Measurements from ENCODE around the gene IFITM5.
"Not testable (repeated sequence)": the region's sequence is repeated elsewhere in the genome, so short reads cannot be mapped to it uniquely, and the experiment has no call there.

The IFITM5 gene

DNA sequence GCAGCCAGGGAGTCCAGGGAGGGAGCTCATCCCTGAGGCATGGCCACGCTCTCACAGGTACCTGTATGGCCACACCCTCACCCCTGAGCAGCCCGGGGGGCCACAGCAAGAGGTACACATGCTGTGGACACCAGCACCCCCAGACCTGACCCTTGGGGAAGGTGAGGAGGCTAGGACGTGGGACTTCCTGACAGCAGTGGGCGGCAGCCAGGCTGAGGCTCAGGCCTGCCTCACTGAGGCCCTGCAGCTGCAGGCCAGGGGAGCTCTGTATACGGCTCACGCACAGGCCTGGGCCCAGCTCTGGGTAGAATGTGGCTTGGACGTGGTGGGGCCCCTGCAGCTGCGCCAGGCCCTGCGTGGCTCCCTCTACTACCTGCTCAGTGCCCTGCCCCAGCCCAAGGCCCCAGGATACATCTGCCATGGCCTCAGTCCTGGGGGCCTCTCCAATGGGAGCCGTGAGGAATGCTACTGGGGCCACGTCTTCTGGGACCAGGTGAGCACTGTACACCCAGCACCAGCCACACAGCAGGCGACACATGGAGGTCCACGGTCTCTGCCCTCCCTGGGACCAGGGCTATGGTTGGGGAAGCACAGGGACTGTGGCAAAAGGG, 8.6 kb downstream of the IFITM5 start:
- Histone ChIP-seq H3K27ac (no peak overlapping the region), H3K27me3 (ENCODE audit: insufficient read depth, low read depth, severe bottlenecking) (no peaks in the 10 kb centered on the region), H3K36me3 (no peaks in the 10 kb centered on the region; the same call in 1 of the 2 replicates), H3K9me3 (ENCODE audit: severe bottlenecking) (no peaks in the 10 kb centered on the region), H3K4me3 (ENCODE audit: low read depth, low read length) (no peak overlapping the region)
- TF ChIP-seq, protein P1, sequence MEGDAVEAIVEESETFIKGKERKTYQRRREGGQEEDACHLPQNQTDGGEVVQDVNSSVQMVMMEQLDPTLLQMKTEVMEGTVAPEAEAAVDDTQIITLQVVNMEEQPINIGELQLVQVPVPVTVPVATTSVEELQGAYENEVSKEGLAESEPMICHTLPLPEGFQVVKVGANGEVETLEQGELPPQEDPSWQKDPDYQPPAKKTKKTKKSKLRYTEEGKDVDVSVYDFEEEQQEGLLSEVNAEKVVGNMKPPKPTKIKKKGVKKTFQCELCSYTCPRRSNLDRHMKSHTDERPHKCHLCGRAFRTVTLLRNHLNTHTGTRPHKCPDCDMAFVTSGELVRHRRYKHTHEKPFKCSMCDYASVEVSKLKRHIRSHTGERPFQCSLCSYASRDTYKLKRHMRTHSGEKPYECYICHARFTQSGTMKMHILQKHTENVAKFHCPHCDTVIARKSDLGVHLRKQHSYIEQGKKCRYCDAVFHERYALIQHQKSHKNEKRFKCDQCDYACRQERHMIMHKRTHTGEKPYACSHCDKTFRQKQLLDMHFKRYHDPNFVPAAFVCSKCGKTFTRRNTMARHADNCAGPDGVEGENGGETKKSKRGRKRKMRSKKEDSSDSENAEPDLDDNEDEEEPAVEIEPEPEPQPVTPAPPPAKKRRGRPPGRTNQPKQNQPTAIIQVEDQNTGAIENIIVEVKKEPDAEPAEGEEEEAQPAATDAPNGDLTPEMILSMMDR (IDR thresholded peaks at IDR 0.05; ENCODE audit: low read depth, low read length), result no peak
- DNase-seq, result no peak

DNA sequence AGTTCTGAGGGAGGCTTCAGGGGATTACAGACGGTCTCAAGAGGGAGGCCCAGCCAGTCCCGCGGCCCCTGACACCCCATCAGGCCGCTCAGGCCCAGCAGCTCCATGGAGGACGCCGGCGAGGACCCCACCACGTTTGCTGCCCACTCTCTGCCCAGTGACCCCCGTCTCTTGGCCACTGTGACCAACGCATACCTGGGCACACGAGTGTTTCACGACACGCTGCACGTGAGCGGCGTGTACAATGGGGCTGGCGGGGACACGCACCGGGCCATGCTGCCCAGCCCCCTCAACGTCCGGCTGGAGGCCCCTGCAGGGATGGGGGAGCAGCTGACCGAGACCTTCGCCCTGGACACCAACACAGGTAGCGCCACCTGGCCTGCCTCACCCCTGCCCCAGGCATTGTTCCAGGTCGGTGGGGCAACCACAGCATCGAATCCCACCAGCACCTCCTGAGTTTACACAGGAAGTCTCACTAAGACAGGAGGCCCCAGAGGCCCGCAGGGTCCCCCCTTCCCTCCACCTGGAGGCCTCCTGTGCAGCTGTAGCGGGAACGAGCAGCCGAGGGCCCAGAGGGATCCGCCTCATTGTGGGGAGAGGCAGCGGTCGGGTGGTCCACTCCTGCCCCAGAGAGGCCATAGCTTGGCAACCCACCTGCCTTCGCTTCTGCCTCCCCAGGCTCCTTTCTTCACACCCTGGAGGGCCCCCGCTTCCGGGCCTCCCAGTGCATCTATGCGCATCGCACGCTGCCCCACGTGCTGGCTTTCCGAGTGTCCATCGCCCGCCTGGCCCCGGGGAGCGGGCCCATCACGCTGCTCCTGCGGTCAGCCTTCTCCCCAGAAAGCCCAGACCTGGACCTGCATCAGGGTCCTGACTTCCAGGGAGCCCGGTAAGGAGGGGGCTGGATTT, 9.4 kb downstream of the IFITM5 start:
- TF ChIP-seq, protein P1 (IDR thresholded peaks at IDR 0.05; ENCODE audit: low read depth, low read length), result no peak
- no peaks in the 10 kb centered on the region for H3K27me3 ChIP-seq (ENCODE audit: insufficient read depth, low read depth, severe bottlenecking)
- H3K4me3 ChIP-seq (ENCODE audit: low read depth, low read length), result peak overlapping the region; percentile 39

DNA sequence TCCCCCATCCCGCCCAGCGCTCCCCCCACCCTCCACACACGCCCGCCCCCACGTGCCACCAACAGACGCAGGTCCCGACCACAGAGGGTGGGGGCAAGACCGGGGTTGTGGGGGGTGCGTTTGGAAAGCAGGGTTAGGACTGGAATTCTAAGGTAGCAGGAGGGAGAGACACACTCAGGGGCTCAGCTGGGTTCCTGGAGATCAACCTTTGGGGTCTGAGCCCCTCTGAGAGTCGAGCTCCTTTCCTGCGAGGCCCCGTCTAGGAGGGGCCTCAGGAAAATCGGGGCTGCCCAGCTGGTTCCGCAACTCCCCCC, 10.0 kb downstream of the IFITM5 start:
- Histone ChIP-seq H3K9me3 (ENCODE audit: severe bottlenecking) (no peaks in the 10 kb centered on the region), H3K36me3 (no peaks in the 10 kb centered on the region; the same call in 1 of the 2 replicates), H3K4me3 (ENCODE audit: low read depth, low read length) (peak overlapping the region; percentile 39), H3K27me3 (ENCODE audit: insufficient read depth, low read depth, severe bottlenecking) (no peaks in the 10 kb centered on the region), H3K27ac (no peak overlapping the region)
- DNase-seq, result peak; percentile 11
- TF ChIP-seq, protein P1 (IDR thresholded peaks at IDR 0.05; ENCODE audit: low read depth, low read length), result no peak

More for the DNA sequence above, 9.4 kb downstream of the IFITM5 start:
- H3K27ac ChIP-seq, result no peak overlapping the region
- H3K9me3 ChIP-seq (ENCODE audit: severe bottlenecking), result no peaks in the 10 kb centered on the region
- H3K36me3 ChIP-seq, result no peaks in the 10 kb centered on the region; the same call in 1 of the 2 replicates
- peak; percentile 10 for DNase-seq

DNA sequence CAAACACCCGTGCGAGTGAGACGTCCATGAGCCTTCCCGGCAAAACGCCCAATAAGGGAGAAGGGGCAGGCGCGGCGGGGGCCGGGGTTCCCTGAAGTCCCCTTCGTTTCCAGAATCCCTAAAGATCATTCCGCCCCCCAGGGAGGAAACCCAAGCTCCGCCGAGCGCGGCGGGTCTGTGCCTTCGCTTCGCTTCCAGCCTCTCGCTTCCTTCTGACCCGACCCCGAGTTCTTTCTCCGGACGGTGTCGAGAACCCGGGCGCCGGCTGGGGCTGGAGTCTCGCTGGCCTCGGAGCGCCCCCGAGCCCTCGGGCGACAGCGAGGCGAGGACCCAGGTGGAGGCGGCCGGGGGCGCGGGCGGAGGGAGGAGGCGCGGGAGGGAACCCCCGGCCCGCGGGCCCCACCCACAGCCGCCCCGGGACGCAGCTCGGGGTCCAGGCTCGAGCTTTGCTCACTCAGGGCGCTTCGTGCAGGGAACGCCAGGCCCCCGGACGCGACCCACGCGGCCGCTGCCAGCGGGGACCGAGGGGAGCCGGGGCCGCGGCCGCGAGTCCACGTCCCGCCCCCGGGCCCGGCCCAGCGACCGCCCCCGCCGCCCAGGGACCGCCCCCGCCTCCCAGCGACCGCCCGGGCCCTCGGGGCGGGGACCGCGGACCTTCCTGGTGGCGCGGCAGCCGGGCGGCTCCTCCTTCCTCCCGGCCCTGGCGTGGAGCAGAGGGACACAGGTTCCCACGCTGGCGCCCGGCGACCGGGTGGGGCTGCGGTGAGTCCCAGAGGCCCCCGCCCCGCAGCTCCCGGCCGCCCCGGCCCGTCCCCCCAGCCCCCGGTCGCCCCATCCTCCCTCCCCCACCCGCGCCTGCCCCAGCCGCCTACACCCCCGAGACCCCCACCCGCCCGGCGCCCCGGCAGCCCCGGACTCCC, 10.6 kb downstream of the IFITM5 start, which contains the start of gene PGGHG:
TSS of gene PGGHG (plus strand) at position 649 of the 920 bp plus-strand sequence. CDS start 691 bp downstream, outside the sequence.
- H3K4me3 ChIP-seq (ENCODE audit: low read depth, low read length), result peak within 1 kb of the TSS; percentile 40
- peak within 1 kb of the TSS; percentile 27 for H3K27ac ChIP-seq
- H3K36me3 ChIP-seq, result no peaks in the 10 kb centered on the region; the same call in 1 of the 2 replicates
- H3K27me3 ChIP-seq (ENCODE audit: insufficient read depth, low read depth, severe bottlenecking), result no peaks in the 10 kb centered on the region
- no peaks in the 10 kb centered on the region for H3K9me3 ChIP-seq (ENCODE audit: severe bottlenecking)
- peak; percentile 74 for DNase-seq
- TF ChIP-seq, protein P1 (IDR thresholded peaks at IDR 0.05; ENCODE audit: low read depth, low read length), result no peak

DNA sequence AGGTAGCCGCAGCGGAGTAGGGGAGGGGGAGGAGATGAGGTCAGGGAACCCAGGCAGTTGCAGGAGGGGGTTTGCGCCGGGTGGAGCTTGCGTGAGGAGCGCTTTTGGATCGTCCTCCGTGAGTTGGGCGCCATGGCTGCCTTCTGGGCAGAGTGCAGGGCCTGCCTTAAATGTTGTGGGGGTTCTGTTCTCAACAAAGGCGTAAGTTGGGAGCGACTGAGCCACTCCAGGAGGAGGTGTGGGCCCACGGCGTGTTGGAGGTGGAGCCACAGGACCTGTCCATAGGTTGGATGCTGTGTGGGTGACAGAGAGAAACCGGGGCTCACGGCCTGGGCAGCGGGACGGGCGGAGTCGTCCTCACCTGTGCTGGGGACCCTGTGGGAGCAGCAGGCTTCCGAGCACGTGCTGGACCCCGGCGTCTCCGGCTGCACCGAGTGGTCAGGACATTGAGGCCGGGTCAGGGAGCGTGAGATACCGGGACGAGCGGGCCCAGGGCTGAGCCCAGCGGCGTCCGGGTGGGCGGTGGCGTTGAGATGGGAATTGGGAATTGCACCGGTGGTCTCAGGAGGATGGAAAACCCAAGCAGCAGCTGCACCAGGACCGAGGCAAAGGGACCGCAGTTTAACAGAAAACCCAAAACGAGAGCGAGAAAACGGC, 11.4 kb downstream of the IFITM5 start:
- Histone ChIP-seq H3K27me3 (ENCODE audit: insufficient read depth, low read depth, severe bottlenecking) (no peaks in the 10 kb centered on the region), H3K4me3 (ENCODE audit: low read depth, low read length) (peak overlapping the region; percentile 40), H3K9me3 (ENCODE audit: severe bottlenecking) (no peaks in the 10 kb centered on the region), H3K27ac (no peak overlapping the region), H3K36me3 (no peaks in the 10 kb centered on the region; the same call in 1 of the 2 replicates)
- TF ChIP-seq, protein P1 (IDR thresholded peaks at IDR 0.05; ENCODE audit: low read depth, low read length), result no peak
- no peak for DNase-seq

DNA sequence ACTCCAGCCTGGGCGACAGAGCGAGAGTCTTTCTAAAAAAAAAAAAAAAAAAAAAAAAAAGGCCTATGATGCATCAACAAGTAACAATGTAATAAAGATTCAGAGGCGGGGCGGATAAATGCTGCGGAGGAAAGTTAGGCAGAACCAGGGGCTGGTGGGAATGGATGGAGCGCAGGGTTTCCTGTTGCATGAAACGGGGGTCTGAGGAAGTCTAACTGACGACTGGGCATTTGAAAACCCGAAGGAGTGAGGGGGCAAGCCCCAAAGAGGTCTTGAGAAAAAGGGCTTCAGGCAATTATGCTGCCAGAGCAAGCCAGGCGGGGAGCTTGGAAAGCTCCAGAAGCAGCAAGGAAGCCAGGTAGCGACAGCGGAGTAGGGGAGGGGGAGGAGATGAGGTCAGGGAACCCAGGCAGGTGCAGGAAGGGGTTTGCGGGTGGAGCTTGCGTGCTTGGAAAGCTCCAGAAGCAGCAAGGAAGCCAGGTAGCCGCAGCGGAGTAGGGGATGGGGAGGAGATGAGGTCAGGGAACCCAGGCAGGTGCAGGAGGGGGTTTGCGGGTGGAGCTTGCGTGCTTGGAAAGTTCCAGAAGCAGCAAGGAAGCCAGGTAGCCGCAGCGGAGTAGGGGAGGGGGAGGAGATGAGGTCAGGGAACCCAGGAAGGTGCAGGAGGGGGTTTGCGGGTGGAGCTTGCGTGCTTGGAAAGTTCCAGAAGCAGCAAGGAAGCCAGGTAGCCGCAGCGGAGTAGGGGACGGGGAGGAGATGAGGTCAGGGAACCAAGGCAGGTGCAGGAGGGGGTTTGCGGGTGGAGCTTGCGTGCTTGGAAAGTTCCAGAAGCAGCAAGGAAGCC, 12.1 kb downstream of the IFITM5 start:
- not testable (repeated sequence) for H3K27ac ChIP-seq; DNase-seq; H3K36me3 ChIP-seq; H3K27me3 ChIP-seq (ENCODE audit: insufficient read depth, low read depth, severe bottlenecking); H3K9me3 ChIP-seq (ENCODE audit: severe bottlenecking); H3K4me3 ChIP-seq (ENCODE audit: low read depth, low read length)
